ENCODE measurements around the gene JAK1.
"Not testable (repeated sequence)": the region's sequence is repeated elsewhere in the genome, so short reads cannot be mapped to it uniquely, and the experiment has no call there.

JAK1 gene

DNA sequence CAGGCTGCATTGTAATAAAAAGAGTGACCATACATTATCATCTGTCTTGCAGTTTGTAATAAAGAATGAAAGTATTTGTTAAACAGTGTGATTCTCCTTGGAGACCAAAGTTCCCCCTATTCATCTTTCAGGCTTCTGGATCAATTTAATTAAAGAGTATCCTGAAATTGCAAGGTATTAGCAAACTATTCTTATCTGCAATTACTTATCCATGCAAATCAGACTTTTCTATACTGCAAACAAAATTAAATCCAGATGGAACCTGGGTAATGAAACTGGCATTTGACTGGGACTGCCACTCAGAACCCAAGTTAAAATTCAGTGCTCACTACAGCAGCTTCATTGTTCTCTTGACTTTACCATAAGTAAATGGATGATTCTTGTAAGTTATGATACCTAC lies 37.1 kb downstream of the JAK1 start:
- DNase-seq (ENCODE audit: extremely low read depth, low read depth) = no peak
- TF ChIP-seq CTCF (IDR thresholded peaks at IDR 0.05; ENCODE audit: low read depth, low read length) = no peak

GRCh38 chr1:64928325-64928724 lies 38.0 kb downstream of the JAK1 start:
- no peak for TF ChIP-seq CTCF (IDR thresholded peaks at IDR 0.05; ENCODE audit: low read depth, low read length)
- no peak for DNase-seq (ENCODE audit: extremely low read depth, low read depth)

GRCh38 chr1:64925594-64925993 lies 40.8 kb downstream of the JAK1 start:
- no peak for DNase-seq (ENCODE audit: extremely low read depth, low read depth)
- TF ChIP-seq CTCF (IDR thresholded peaks at IDR 0.05; ENCODE audit: low read depth, low read length) = no peak

- TF ChIP-seq CTCF (IDR thresholded peaks at IDR 0.05; ENCODE audit: low read depth, low read length) = no peak
- no peak for DNase-seq (ENCODE audit: extremely low read depth, low read depth)
Measured at GRCh38 chr1:64923294-64923718, 43.0 kb downstream of the JAK1 start.

DNA sequence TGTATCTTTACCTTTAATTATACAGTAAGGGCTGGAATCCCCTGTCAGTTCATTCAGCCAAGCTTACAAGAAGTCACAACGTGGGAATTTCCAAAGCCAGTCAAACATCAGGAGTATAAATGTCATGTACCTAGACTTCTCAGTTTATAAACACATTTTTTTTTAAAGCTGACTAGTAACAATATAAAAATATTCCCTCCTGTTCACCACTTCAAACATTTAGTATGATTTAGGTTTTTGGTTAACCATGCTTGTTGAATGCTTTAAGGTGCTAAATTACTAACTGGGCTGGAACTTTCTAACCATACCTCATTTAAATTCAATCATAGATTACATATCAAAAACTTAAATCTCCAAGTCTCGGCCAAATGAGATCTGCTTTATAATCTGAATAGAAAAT lies 44.0 kb downstream of the JAK1 start:
- no peak for TF ChIP-seq CTCF (IDR thresholded peaks at IDR 0.05; ENCODE audit: low read depth, low read length)
- no peak for DNase-seq (ENCODE audit: extremely low read depth, low read depth)

DNA sequence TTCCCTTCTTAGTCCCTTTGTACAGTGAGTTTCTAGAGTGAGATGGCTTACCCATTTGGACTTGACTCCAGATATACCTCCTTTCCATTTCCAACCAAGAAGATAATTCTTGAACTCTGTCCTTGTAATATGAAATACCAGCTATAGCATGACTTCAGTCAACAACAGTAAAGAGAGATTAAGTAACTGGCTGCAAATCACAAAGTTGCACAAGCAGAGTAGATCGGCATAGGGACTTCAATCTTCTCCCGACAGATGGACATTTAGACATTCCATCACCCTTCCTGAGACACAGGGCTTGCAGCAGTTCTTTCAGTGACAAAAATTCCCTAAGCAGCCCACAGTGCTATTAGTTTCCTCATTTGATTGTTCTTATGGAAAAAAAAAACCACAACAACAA lies 44.6 kb downstream of the JAK1 start:
- DNase-seq (ENCODE audit: extremely low read depth, low read depth) = no peak
- TF ChIP-seq CTCF (IDR thresholded peaks at IDR 0.05; ENCODE audit: low read depth, low read length) = no peak

DNA sequence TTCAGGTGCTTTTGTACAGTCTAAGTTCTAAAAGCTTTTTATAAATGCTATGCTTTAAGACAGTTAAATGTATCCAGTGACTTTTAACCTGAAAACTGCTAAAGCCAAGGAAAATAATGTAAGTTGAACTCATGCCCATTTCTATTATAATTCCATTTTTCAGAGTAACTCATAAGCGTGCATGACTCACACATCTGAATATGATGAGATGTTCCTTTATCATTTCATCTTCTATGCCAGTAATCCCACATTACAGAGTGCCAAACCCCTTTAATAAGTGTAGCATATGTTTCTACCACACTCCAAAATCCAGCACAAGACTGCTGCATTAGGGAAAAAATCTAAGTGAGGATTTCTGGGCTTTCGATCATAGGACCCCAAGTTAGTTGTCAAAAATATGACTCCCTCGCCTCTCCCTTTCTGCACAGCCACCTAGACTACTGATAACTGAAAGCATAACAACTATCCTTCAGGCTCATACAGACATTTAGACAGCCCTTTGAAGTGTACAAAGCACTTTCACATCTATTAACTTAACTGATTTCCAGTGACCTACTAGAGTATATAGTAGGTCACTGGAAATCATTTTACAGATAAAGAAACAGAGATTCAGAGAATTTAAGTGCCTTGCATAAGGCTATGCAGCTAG lies 45.3 kb downstream of the JAK1 start:
- TF ChIP-seq CTCF (IDR thresholded peaks at IDR 0.05; ENCODE audit: low read depth, low read length) = no peak
- DNase-seq (ENCODE audit: extremely low read depth, low read depth) = no peak

- DNase-seq (ENCODE audit: extremely low read depth, low read depth) = not testable (repeated sequence)
Measured at GRCh38 chr1:64919120-64919519, 47.2 kb downstream of the JAK1 start.

All from AG09319 (cell line).